Upper lobe of right lung (tissue), 1 donor: ENCODE measurements around the gene C4orf54. TPM values are rescaled to one million over a fixed set of nuclear protein-coding genes. Genes with fewer than 3 reads are reported as not detected.

Source experiments
- ATAC-seq: fragments of 200-7000 bp; cut with Tn5 transposase; one replicate; pipeline ENCODE4 v1.9.1; 2020; ENCODE audit warnings: mild to moderate bottlenecking, moderate library complexity
- DNase-seq: peaks from one replicate; pipeline ENCODE4 v3.0.0-alpha.2; 2020
- H3K27ac ChIP-seq: fragments of 200-600 bp; one replicate; pipeline ENCODE4 v1.8.0; 2022
- H3K27me3 ChIP-seq: fragments of 200-600 bp; one replicate; pipeline ENCODE4 v1.8.0; 2022; ENCODE audit warnings: mild to moderate bottlenecking
- H3K36me3 ChIP-seq: fragments of 200-600 bp; one replicate; pipeline ENCODE4 v1.8.0; 2022
- H3K4me1 ChIP-seq: fragments of 200-600 bp; one replicate; pipeline ENCODE4 v1.8.0; 2022
- H3K4me3 ChIP-seq: fragments of 200-600 bp; one replicate; pipeline ENCODE4 v1.8.0; 2022; ENCODE audit warnings: mild to moderate bottlenecking
- H3K9me3 ChIP-seq: fragments of 200-600 bp; one replicate; pipeline ENCODE4 v1.8.0; 2022
- intact Hi-C: fragments of 100-400 bp; cut with DNase I; formaldehyde crosslinking; loops from one replicate; pipeline ENCODE4 v1.11.0; 2022
- total RNA-seq: library from RNA; stranded (reverse); fragmentation: NEBNext Ultra II Directional; extraction: Animal tissue kit (Norgen Biotek cat#: 25700); gene quantifications from one replicate; pipeline ENCODE4 v1.2.1, GENCODE V29; 2021
- TF ChIP-seq, protein P1 (sequence below): fragments of 200-600 bp; IDR thresholded peaks from one replicate; pipeline ENCODE4 v1.8.0; 2022; ENCODE audit warnings: antibody characterized with exemption
- donor health status: DM: no; HTN: yes; CAD: no; lungs with severe emphysema.

C4orf54 gene
- total RNA-seq, 1 donor from 2014 or later: not detected

DNA sequence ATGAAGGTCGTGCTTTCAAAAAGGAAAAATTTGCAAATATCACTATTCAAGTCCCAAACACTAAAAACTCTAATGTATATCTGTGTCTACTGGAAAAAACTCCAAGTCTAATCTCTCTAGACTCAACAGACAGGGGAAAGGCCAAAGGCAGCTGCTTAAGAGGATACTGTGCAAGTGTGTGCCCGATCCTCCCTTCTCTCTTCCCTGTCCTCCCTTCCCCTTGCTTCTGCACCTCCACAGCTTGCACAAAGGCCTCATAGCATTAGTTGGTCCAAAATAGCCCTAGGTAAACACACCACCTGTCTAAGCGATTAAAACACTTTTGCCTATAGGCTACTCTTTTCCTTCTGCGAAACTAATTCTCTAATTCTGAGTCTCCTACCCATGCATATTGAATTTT, 10.6 kb downstream of the C4orf54 start:
- Histone ChIP-seq H3K4me1 (no peaks in the 10 kb centered on the region), H3K27ac (no peak overlapping the region), H3K9me3 (no peaks in the 10 kb centered on the region), H3K4me3 (no peak overlapping the region), H3K27me3 (no peaks in the 10 kb centered on the region), H3K36me3 (no peaks in the 10 kb centered on the region)
- ATAC-seq: no peak
- intact Hi-C loops: no loop called here
- TF ChIP-seq, protein P1, sequence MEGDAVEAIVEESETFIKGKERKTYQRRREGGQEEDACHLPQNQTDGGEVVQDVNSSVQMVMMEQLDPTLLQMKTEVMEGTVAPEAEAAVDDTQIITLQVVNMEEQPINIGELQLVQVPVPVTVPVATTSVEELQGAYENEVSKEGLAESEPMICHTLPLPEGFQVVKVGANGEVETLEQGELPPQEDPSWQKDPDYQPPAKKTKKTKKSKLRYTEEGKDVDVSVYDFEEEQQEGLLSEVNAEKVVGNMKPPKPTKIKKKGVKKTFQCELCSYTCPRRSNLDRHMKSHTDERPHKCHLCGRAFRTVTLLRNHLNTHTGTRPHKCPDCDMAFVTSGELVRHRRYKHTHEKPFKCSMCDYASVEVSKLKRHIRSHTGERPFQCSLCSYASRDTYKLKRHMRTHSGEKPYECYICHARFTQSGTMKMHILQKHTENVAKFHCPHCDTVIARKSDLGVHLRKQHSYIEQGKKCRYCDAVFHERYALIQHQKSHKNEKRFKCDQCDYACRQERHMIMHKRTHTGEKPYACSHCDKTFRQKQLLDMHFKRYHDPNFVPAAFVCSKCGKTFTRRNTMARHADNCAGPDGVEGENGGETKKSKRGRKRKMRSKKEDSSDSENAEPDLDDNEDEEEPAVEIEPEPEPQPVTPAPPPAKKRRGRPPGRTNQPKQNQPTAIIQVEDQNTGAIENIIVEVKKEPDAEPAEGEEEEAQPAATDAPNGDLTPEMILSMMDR: no peak
- DNase-seq: no peak

DNA sequence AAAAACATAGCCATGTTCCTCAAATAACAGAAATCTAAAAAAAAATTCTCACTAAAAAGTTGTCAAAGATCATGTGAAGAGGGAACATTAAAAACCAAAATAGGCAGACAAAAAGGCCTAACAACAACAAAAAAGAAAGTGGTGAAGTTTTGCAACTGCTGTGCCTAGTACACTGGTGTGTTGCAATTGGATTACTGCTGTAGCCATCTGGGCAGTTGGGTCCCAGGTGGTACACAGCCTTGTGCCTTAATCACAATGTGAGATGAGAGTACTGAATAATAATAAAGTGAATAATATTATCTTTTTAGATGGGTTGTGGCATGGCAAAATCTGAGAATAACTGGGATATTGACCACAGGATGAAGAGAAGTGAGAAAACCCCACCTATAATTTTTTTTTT, 12.0 kb downstream of the C4orf54 start:
- H3K4me3 ChIP-seq: no peak overlapping the region
- H3K4me1 ChIP-seq: no peaks in the 10 kb centered on the region
- H3K36me3 ChIP-seq: no peaks in the 10 kb centered on the region
- H3K9me3 ChIP-seq: no peaks in the 10 kb centered on the region
- no peaks in the 10 kb centered on the region for H3K27me3 ChIP-seq
- TF ChIP-seq, protein P1: no peak
- no peak overlapping the region for H3K27ac ChIP-seq
- intact Hi-C loops: no loop called here
- ATAC-seq (no peak), DNase-seq (no peak)

DNA sequence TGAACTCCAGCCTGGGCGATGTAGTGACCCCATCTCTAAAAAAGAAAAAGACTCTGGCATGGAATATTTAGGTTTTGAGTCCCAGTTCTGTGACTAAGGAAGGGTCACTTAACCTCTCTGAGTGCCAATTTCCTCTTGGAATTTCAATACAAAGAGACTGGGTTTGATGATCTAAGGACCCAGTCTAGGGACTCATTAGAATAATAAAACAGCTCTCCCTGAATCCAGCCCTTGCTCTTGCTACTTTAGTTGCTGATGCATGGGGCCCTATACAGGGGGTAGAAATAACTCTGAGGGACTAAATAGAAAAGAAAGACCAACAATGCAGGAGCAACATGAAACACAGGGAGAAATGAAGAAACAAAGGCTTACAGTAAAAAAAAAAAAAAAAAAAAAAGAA, 12.6 kb downstream of the C4orf54 start:
- Histone ChIP-seq H3K27ac (no peak overlapping the region), H3K36me3 (no peaks in the 10 kb centered on the region), H3K4me3 (no peak overlapping the region), H3K27me3 (no peaks in the 10 kb centered on the region), H3K9me3 (no peaks in the 10 kb centered on the region), H3K4me1 (no peaks in the 10 kb centered on the region)
- ATAC-seq: no peak
- no peak for DNase-seq
- intact Hi-C loops: no loop called here
- TF ChIP-seq, protein P1: no peak

DNA sequence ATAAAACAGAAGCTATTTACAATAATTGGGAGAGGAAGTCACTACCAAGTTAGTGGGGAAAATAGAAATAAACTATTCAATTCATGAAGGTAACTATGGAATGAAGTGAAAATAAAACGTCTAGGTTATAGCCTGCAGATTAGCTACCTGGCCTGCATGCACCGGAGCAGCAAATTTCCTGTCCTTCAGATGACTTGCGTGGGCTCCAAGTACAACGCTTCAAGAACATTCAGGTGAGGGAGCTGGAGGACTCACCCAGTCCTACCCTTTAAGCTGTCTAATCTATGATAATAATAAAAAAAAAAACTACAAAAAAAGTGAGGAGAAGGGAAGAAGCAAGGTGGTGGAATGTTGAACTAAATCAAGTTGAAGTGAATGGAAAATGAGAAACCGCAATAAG, 13.2 kb downstream of the C4orf54 start:
- H3K27ac ChIP-seq: no peak overlapping the region

DNA sequence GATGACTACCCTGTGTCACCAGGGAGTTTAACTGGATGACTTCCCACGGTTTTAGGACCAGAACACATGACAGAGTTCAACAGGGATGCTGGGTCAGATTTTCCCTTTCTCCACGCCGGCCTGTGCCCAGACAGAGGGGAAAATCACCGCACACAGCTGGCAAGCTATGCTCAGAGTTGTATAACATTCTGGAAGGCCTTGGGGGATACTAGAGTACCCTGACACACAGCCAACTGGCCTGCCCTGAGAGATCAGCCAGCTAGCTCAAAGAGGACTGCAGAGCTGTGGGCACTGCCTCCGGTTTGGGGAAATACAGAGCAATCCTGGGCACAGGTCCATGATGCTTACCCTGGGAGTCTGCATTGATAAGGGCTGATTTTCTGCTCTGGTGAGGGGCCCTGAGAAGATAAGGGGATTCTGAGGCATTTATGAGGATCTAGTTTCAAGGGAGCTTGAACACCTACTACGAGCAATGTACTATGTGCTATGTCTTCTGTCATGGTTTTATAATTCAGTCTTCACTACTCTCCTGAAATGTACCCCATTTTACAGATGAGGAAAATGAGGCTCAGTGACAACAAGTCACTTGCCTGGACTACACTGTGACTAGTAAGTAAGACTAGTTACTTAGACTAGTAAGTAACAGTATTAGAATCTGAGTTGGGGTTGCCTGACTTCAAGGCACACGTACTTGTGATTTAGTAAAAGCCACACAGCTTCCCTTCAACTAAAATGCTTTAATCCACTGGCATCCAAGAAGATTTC, 14.7 kb downstream of the C4orf54 start:
- peak; percentile 47 for ATAC-seq
- Histone ChIP-seq H3K4me3 (no peak overlapping the region), H3K36me3 (no peaks in the 10 kb centered on the region), H3K27ac (no peak overlapping the region), H3K4me1 (no peaks in the 10 kb centered on the region), H3K9me3 (no peaks in the 10 kb centered on the region), H3K27me3 (no peaks in the 10 kb centered on the region)
- intact Hi-C loops: no loop called here
- TF ChIP-seq, protein P1: no peak
- DNase-seq: no peak

More for the DNA sequence above, 13.2 kb downstream of the C4orf54 start:
- ATAC-seq (no peak), DNase-seq (no peak)
- Histone ChIP-seq H3K9me3 (no peaks in the 10 kb centered on the region), H3K4me3 (no peak overlapping the region), H3K4me1 (no peaks in the 10 kb centered on the region), H3K36me3 (no peaks in the 10 kb centered on the region), H3K27me3 (no peaks in the 10 kb centered on the region)
- intact Hi-C loops: no loop called here
- TF ChIP-seq, protein P1: no peak
